ENCODE results near the gene ZFP36L1. TPM values are rescaled to one million over a fixed set of nuclear protein-coding genes. Genes with fewer than 3 reads are reported as not detected.

ZFP36L1 gene
- total and polyA plus RNA-seq, 9 of the 15 experiments (the other 6 are each of a cell fraction or from before 2014, with no cell fraction given): 1.3 to 26.6 (median 3.7) TPM

DNA sequence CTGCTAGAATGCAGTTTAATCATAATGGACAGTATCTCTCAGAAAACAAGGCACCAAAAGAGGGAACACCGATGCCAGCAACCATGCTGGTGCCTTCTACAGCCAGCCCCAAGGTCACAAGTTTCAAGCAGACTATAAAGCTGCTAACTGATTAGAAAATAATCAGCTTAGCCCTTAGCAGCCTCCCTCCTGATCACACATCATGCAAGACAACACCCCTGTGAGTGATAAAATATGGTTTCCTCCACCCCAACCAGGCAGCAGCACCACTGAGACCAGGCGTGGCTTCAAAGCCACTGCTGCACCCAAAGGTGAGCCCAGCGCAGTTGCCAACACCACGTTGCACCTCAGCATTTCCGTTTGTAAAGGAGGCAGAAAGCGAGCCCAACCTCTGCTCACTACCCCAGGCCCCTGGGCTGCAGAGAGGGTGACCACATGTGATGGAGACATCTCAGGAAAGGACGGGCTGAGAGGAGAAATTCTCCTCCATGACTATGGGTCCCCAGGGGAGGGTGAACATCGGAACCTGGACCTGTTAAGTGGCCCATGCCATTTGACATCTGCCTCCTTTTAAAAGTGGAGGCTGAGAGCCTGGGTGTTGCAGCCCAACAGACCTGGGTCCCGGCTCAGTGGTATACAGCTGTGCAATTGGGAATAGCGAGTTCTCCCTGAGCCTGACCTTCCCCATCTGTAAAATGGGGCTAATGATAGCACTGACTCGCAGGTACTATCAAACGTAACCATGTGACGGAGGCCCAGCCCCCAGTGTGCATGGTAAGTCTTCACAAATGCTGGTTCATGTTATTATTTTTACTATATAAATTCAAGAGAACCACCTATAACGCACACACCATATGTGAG, 11.5 kb downstream of the ZFP36L1 start (continued):
- no peak for TF ChIP-seq ZNF561 (CRISPR knock-in tag; conservative IDR thresholded peaks at IDR 0.05)
- TF ChIP-seq ZNF197 (CRISPR knock-in tag; IDR thresholded peaks at IDR 0.05; ENCODE audit: low read depth): no peak
- TF ChIP-seq FOXJ3 (CRISPR knock-in tag; IDR thresholded peaks at IDR 0.05): no peak
- TF ChIP-seq, protein P1, sequence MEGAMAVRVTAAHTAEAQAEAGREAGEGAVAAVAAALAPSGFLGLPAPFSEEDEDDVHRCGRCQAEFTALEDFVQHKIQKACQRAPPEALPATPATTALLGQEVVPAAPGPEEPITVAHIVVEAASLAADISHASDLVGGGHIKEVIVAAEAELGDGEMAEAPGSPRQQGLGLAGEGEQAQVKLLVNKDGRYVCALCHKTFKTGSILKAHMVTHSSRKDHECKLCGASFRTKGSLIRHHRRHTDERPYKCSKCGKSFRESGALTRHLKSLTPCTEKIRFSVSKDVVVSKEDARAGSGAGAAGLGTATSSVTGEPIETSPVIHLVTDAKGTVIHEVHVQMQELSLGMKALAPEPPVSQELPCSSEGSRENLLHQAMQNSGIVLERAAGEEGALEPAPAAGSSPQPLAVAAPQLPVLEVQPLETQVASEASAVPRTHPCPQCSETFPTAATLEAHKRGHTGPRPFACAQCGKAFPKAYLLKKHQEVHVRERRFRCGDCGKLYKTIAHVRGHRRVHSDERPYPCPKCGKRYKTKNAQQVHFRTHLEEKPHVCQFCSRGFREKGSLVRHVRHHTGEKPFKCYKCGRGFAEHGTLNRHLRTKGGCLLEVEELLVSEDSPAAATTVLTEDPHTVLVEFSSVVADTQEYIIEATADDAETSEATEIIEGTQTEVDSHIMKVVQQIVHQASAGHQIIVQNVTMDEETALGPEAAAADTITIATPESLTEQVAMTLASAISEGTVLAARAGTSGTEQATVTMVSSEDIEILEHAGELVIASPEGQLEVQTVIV (CRISPR knock-in tag; IDR thresholded peaks at IDR 0.05; ENCODE audit: borderline replicate concordance): no peak
- TF ChIP-seq, protein P2, sequence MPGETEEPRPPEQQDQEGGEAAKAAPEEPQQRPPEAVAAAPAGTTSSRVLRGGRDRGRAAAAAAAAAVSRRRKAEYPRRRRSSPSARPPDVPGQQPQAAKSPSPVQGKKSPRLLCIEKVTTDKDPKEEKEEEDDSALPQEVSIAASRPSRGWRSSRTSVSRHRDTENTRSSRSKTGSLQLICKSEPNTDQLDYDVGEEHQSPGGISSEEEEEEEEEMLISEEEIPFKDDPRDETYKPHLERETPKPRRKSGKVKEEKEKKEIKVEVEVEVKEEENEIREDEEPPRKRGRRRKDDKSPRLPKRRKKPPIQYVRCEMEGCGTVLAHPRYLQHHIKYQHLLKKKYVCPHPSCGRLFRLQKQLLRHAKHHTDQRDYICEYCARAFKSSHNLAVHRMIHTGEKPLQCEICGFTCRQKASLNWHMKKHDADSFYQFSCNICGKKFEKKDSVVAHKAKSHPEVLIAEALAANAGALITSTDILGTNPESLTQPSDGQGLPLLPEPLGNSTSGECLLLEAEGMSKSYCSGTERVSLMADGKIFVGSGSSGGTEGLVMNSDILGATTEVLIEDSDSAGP (CRISPR knock-in tag; IDR thresholded peaks at IDR 0.05): no peak
- TF ChIP-seq EHMT2 (IDR thresholded peaks at IDR 0.05): no peak
- no peak for TF ChIP-seq PTRF (tag; IDR thresholded peaks at IDR 0.05)
- TF ChIP-seq HNRNPUL1 (IDR thresholded peaks at IDR 0.05; ENCODE audit: low read length): no peak
- TF ChIP-seq MEF2A (IDR thresholded peaks at IDR 0.05; ENCODE audit: control insufficient read depth, low read depth, low read length): no peak
- 0 out of 2 replicates have a peak, but pooled peaks have one; percentile 24 for TF ChIP-seq POLR2A (conservative IDR thresholded peaks at IDR 0.05)
- TF ChIP-seq LARP7 (IDR thresholded peaks at IDR 0.05): no peak
- TF ChIP-seq, protein P3, sequence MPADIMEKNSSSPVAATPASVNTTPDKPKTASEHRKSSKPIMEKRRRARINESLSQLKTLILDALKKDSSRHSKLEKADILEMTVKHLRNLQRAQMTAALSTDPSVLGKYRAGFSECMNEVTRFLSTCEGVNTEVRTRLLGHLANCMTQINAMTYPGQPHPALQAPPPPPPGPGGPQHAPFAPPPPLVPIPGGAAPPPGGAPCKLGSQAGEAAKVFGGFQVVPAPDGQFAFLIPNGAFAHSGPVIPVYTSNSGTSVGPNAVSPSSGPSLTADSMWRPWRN (IDR thresholded peaks at IDR 0.05; ENCODE audit: low read depth): no peak
- TF ChIP-seq NR2C1 (IDR thresholded peaks at IDR 0.05): no peak
- TF ChIP-seq NR2C1 (tag; IDR thresholded peaks at IDR 0.05): no peak
